Caco-2 (cell line): ENCODE measurements around the gene MUC2. TPM values are rescaled to one million over a fixed set of nuclear protein-coding genes. Genes with fewer than 3 reads are reported as not detected.

Experiments
- BruUV-seq: library from RNA; stranded (reverse); fragments of 400-500 nt; replicated peaks from 2 replicates; lab custom pipeline; 2021; lab: Mats Ljungman, UMichigan
- CTCF ChIA-PET: fragments of 300-600 bp; sonication (Branson Sonifier 250); formaldehyde crosslinking; loops from one replicate; lab custom pipeline; 2022; ENCODE audit warnings: antibody characterized with exemption; lab: Charles Lee
- POLR2A ChIA-PET: fragments of 300-600 bp; sonication (Branson Sonifier 250); formaldehyde crosslinking; loops from one replicate; lab custom pipeline; 2022; ENCODE audit warnings: antibody characterized with exemption; lab: Charles Lee
- DNase-seq, 2 experiments: peaks; one replicate each; pipeline versions ENCODE4 v3.0.0 to v3.0.0-alpha.2; 2020 to 2022
- H3K27me3 ChIP-seq: replicated peaks from 2 replicates; pipeline ENCODE4 v1.6.0; 2011; ENCODE audit warnings: low read length; ENCODE audit not compliant: control insufficient read depth, insufficient read depth
- H3K36me3 ChIP-seq: 2 replicates; pipeline ENCODE4 v1.5.1; 2011; ENCODE audit warnings: low read length; ENCODE audit not compliant: control insufficient read depth, insufficient read depth
- H3K4me1 ChIP-seq: fragments of 250-450 bp; sonication (Bioruptor Pico); 2 replicates; pipeline ENCODE4 v1.5.1; 2020; ENCODE audit warnings: mild to moderate bottlenecking
- H3K4me3 ChIP-seq: 2 replicates; pipeline ENCODE4 v1.5.1; 2011; ENCODE audit warnings: low read depth, mild to moderate bottlenecking, control low read depth, low read length
- H3K9me3 ChIP-seq: fragments of 250-450 bp; sonication (Bioruptor Pico); 2 replicates; pipeline ENCODE4 v1.5.1; 2020; ENCODE audit warnings: mild to moderate bottlenecking, moderate library complexity
- H3K27ac Mint-ChIP-seq: one replicate; pipeline ENCODE4 v1.8.0; 2022; ENCODE audit warnings: mixed read lengths; ENCODE audit not compliant: unreplicated experiment
- H3K27me3 Mint-ChIP-seq: one replicate; pipeline ENCODE4 v1.8.0; 2022; ENCODE audit warnings: mixed read lengths; ENCODE audit not compliant: insufficient read depth, unreplicated experiment
- H3K36me3 Mint-ChIP-seq: one replicate; pipeline ENCODE4 v1.8.0; 2022; ENCODE audit warnings: mild to moderate bottlenecking, mixed read lengths; ENCODE audit not compliant: insufficient read depth, unreplicated experiment
- H3K4me1 Mint-ChIP-seq: one replicate; pipeline ENCODE4 v1.8.0; 2022; ENCODE audit warnings: low read depth, mixed read lengths; ENCODE audit not compliant: unreplicated experiment
- H3K4me3 Mint-ChIP-seq: one replicate; pipeline ENCODE4 v1.8.0; 2022; ENCODE audit warnings: mild to moderate bottlenecking, moderate library complexity, mixed read lengths; ENCODE audit not compliant: unreplicated experiment
- H3K9me3 Mint-ChIP-seq: one replicate; pipeline ENCODE4 v1.8.0; 2022; ENCODE audit warnings: mixed read lengths; ENCODE audit not compliant: unreplicated experiment
- CTCF ChIP-seq, 2 experiments: fragments of 200-600 bp in 1 of 2; IDR thresholded peaks; 1 replicate in 1 of 2; 2 replicates in 1 of 2; pipeline versions ENCODE4 v1.5.1 to v1.8.0; 2011 to 2022; ENCODE audit warnings: antibody characterized with exemption in 1 of 2, control low read depth in 1 of 2, inconsistent platforms in 1 of 2, low read depth in 1 of 2, low read length in 1 of 2, mild to moderate bottlenecking in 1 of 2, moderate library complexity in 1 of 2; ENCODE audit not compliant: insufficient read depth in 1 of 2, severe bottlenecking in 1 of 2, unreplicated experiment in 1 of 2
- intact Hi-C: fragments of 100-400 bp; cut with micrococcal nuclease; formaldehyde crosslinking; loops from one replicate; pipeline ENCODE4 v1.10.0; 2022; ENCODE audit not compliant: unreplicated experiment
- total RNA-seq: library from RNA; stranded (reverse); gene quantifications from 2 replicates; pipeline ENCODE4 v1.2.3, GENCODE V29; 2022

Gene MUC2
- total RNA-seq, 1 experiment from 2014 or later, result 0.05 TPM

- Histone ChIP-seq H3K9me3 (peaks cover 8% of the 10 kb centered on the region; the same call in 1 of the 2 replicates), H3K4me1 (no peaks in the 10 kb centered on the region), H3K4me3 (no peak overlapping the region), H3K27me3 (no peaks in the 10 kb centered on the region), H3K36me3 (no peaks in the 10 kb centered on the region)
- intact Hi-C loops, result no loop called here
- Mint-ChIP-seq H3K36me3 (no peaks in the 10 kb centered on the region), H3K27ac (no peak overlapping the region), H3K4me3 (no peak overlapping the region), H3K4me1 (no peaks in the 10 kb centered on the region), H3K9me3 (no peaks in the 10 kb centered on the region), H3K27me3 (no peaks in the 10 kb centered on the region)
- POLR2A ChIA-PET, result no interaction called here
- no TSS peak for BruUV-seq
- CTCF ChIA-PET, result no interaction called here
- no peak for TF ChIP-seq CTCF (IDR thresholded peaks at IDR 0.05; ENCODE audit: insufficient read depth in 1 of 2, low read depth in 1 of 2, low read length in 1 of 2, severe bottlenecking in 1 of 2, unreplicated experiment in 1 of 2)
- DNase-seq, result peak in 1 of 2 experiments; percentile 30
These were observed 11.8 kb downstream of the MUC2 start for GRCh38 chr11:1086171-1087102.

GRCh38 chr11:1087279-1087960 lies 12.7 kb downstream of the MUC2 start:
- H3K36me3 Mint-ChIP-seq, result no peaks in the 10 kb centered on the region
- H3K27me3 Mint-ChIP-seq, result no peaks in the 10 kb centered on the region
- Histone ChIP-seq H3K36me3 (no peaks in the 10 kb centered on the region), H3K27me3 (no peaks in the 10 kb centered on the region), H3K4me3 (no peak overlapping the region), H3K9me3 (peaks cover 9% of the 10 kb centered on the region; the same call in 1 of the 2 replicates), H3K4me1 (no peaks in the 10 kb centered on the region)
- H3K9me3 Mint-ChIP-seq, result no peaks in the 10 kb centered on the region
- no TSS peak for BruUV-seq
- no peak overlapping the region for H3K4me3 Mint-ChIP-seq
- TF ChIP-seq CTCF (IDR thresholded peaks at IDR 0.05; ENCODE audit: insufficient read depth in 1 of 2, low read depth in 1 of 2, low read length in 1 of 2, severe bottlenecking in 1 of 2, unreplicated experiment in 1 of 2), result no peak
- intact Hi-C loops, result no loop called here
- no peaks in the 10 kb centered on the region for H3K4me1 Mint-ChIP-seq
- CTCF ChIA-PET, result no interaction called here
- DNase-seq, result no peak
- POLR2A ChIA-PET, result no interaction called here
- H3K27ac Mint-ChIP-seq, result no peak overlapping the region
